Stimulated activated CD4-positive, alpha-beta T cell treated with anti-CD3 and anti-CD28 coated beads, TNF-alpha, amount 100 ng/mL, for 4 hours (primary cell): ENCODE data around the gene TREML2.

Source experiments
- DNase-seq, 3 experiments: peaks; one replicate each; pipeline ENCODE4 v3.0.0-alpha.2; 2020; ENCODE audit warnings: low read depth in 3 of 3

The TREML2 gene

DNA sequence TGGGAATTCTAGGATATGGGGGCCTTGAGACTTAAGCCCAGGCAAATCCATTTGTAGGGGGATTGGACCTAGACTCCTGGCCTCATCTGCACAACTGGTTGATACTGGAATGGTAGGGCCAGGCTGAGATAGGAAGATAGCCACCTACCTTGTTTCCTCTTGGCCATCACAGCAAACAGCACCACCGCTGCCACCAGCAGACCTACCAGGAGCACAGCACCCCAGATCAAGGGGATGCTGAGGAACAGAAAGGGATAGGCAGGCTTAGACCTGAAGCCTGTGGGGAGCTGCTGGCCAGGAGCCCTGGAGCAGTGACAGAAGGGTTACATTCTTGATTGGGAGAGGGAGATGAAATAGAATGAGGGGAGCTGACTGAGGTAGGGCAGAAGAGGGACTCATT lies 50.3 kb downstream of the TREML2 start:
- no peak for DNase-seq

DNA sequence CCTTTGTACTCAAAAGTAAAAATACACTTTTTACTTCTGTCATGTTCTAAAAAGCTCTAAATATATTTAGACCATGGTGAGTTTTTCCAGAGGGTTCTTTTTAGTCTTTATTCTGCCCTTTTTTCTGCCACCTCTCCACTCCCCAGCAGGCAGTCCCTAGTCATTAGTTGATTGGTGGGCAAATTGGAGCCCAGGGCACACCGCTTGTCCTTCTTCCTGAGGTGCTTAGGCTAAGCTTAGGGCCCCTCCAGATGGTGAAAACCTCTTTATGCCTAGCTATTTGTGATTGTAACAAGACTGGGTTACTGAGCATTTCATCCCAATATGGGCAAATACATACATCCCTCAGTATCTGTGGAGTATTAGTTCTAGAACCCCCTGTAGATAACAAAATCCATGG lies 53.0 kb downstream of the TREML2 start:
- DNase-seq: no peak
